PFSK-1 (cell line): Measurements from ENCODE around the gene COPS8.

Source experiments
- FOXP2 ChIP-seq: optimal IDR thresholded peaks from 2 replicates; pipeline ENCODE3; 2011; ENCODE audit warnings: borderline replicate concordance, control low read depth, inconsistent platforms; ENCODE audit not compliant: insufficient read depth; ENCODE audit errors: extremely low read length, extremely low read depth
- POLR2AphosphoS5 ChIP-seq: IDR thresholded peaks from 2 replicates; pipeline ENCODE4 v1.6.1; 2012; ENCODE audit warnings: low read depth, mild to moderate bottlenecking, control low read depth, low read length, moderate library complexity
- SIN3A ChIP-seq: IDR thresholded peaks from 2 replicates; pipeline ENCODE4 v1.6.1; 2012; ENCODE audit warnings: mild to moderate bottlenecking, low read length, moderate library complexity, borderline replicate concordance; ENCODE audit not compliant: insufficient read depth
- TAF1 ChIP-seq: IDR thresholded peaks from 2 replicates; pipeline ENCODE4 v1.6.1; 2012; ENCODE audit warnings: low read length, control low read depth, borderline replicate concordance; ENCODE audit not compliant: insufficient read depth
- TF ChIP-seq, protein P1 (sequence below), 2 experiments: IDR thresholded peaks; 2 replicates each; pipeline versions ENCODE4 v1.6.1 to v1.8.0; 2011 to 2012; ENCODE audit warnings: low read depth in 2 of 2, low read length in 2 of 2, control low read depth in 1 of 2, inconsistent platforms in 1 of 2, mild to moderate bottlenecking in 1 of 2, moderate library complexity in 1 of 2; ENCODE audit not compliant: insufficient read depth in 1 of 2

The COPS8 gene

GRCh38 chr2:237128026-237128703 lies 42.5 kb downstream of the COPS8 start:
- TF ChIP-seq TAF1 (no peak), POLR2AphosphoS5 (no peak), SIN3A (no peak), FOXP2 (peak; percentile 66)
- TF ChIP-seq, protein P1, sequence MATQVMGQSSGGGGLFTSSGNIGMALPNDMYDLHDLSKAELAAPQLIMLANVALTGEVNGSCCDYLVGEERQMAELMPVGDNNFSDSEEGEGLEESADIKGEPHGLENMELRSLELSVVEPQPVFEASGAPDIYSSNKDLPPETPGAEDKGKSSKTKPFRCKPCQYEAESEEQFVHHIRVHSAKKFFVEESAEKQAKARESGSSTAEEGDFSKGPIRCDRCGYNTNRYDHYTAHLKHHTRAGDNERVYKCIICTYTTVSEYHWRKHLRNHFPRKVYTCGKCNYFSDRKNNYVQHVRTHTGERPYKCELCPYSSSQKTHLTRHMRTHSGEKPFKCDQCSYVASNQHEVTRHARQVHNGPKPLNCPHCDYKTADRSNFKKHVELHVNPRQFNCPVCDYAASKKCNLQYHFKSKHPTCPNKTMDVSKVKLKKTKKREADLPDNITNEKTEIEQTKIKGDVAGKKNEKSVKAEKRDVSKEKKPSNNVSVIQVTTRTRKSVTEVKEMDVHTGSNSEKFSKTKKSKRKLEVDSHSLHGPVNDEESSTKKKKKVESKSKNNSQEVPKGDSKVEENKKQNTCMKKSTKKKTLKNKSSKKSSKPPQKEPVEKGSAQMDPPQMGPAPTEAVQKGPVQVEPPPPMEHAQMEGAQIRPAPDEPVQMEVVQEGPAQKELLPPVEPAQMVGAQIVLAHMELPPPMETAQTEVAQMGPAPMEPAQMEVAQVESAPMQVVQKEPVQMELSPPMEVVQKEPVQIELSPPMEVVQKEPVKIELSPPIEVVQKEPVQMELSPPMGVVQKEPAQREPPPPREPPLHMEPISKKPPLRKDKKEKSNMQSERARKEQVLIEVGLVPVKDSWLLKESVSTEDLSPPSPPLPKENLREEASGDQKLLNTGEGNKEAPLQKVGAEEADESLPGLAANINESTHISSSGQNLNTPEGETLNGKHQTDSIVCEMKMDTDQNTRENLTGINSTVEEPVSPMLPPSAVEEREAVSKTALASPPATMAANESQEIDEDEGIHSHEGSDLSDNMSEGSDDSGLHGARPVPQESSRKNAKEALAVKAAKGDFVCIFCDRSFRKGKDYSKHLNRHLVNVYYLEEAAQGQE (IDR thresholded peaks at IDR 0.05; ENCODE audit: insufficient read depth in 1 of 2, low read depth in 2 of 2, low read length in 2 of 2) = 0 out of 4 replicates have a peak, but pooled peaks of 1 of the 2 experiments have one; percentile 39

- TF ChIP-seq FOXP2 (no peak), SIN3A (no peak), TAF1 (no peak), POLR2AphosphoS5 (no peak)
- TF ChIP-seq, protein P1 (IDR thresholded peaks at IDR 0.05; ENCODE audit: insufficient read depth in 1 of 2, low read depth in 2 of 2, low read length in 2 of 2) = no peak
Observed at GRCh38 chr2:237128845-237129592, 43.3 kb downstream of the COPS8 start.

DNA sequence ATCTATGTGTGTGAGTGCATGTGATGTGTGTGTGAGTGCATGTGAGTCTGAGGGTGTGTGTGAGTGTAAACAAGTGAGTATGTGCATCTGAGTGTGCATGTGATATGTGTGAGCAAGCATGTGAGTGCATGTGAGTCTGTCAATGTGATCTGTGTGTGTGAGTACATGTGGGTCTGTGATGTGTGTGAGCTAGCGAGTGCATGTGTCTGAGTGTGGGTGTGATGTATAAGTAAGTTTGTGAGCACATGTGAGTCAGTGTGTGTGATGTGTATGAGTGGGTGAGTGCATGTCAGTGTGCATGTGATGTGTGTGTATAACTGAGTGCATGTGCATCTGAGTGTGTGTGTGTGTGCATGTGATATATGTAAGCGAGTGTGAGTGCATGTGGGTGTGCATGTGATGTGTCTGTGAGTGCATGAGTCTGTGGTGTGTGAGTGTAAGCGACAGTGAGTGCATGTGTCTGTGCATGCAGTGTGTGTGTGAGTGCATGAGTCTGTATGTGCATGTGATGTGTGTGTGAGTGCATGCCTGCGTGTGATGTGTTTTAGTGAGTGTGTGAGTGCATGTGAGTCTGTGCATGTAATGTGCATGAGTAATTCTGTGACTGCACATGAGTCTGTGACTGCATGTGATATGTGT lies 44.1 kb downstream of the COPS8 start:
- no peak for TF ChIP-seq SIN3A
- TF ChIP-seq FOXP2 = no peak
- TF ChIP-seq TAF1 = no peak

GRCh38 chr2:237130562-237131421 lies 45.1 kb downstream of the COPS8 start:
- TF ChIP-seq, protein P1 (IDR thresholded peaks at IDR 0.05; ENCODE audit: insufficient read depth in 1 of 2, low read depth in 2 of 2, low read length in 2 of 2) = no peak
- no peak for TF ChIP-seq FOXP2
